SU-DHL-6 (cell line): ENCODE data around the gene ZNF385D.

Experiments used
- CTCF ChIP-seq: fragments of 200-600 bp; sonication (generic); IDR thresholded peaks from one replicate; pipeline ENCODE4 v1.5.1; 2017; ENCODE audit warnings: antibody characterized with exemption, mild to moderate bottlenecking, low read length, moderate library complexity; ENCODE audit not compliant: insufficient read depth, poor library complexity, severe bottlenecking
- EZH2phosphoT487 ChIP-seq: fragments of 200-600 bp; sonication (generic), shearing (Covaris generic); conservative IDR thresholded peaks from 2 replicates; pipeline ENCODE4 v1.6.1; 2018; ENCODE audit warnings: mild to moderate bottlenecking, antibody characterized with exemption, low read length, moderate library complexity, mixed read lengths

- TF ChIP-seq CTCF = no peak
- no peak for TF ChIP-seq EZH2phosphoT487
Observed at GRCh38 chr3:21462141-21462540, 288.9 kb downstream of the ZNF385D start.
